ENCODE results near the gene LY6G6F.

LY6G6F gene

GRCh38 chr6:31669676-31670075, 37.0 kb upstream of the LY6G6F start, which contains the start of gene LY6G5B:
Gene LY6G5B (plus strand): TSS chr6:31669976. CDS start chr6:31670951, 975 bp downstream.
- no peak for DNase-seq
- intact Hi-C loops (cut with DNase I) = loop anchor here (5.0 kb wide), 1 partner anchor 47 kb away; the partner anchor contains the start of gene PRRC2A

DNA sequence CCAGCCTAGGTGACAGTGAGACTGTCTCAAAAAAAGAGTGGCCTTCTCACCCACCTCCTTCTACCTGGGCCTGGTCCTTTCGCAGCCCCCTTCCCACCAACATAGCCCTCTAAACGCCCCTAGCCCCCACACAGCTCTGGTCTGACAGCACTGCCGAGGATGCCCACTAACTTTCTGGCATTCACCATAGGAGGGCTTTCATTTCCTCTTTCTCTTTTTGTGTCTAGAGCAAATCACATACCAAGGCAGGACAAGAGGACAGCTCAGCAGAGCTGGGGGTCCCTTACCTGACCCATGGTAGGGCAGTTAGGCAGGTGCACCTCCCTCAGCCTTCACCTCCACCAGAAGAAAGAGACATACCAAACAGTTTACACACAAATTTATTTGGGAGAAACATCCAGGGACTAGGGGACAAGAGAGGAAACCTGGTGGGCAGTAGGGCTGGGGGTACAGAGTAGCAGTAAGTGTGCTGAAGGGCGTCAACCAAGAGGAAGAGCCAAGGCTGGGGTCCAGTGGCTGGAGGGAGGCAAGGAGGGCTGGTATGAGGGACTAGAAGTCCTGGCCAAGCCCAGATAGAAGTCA, 30.3 kb upstream of the LY6G6F start:
- intact Hi-C loops (cut with DNase I) = no loop called here
- DNase-seq = no peak

- intact Hi-C loops (cut with DNase I) = no loop called here
- DNase-seq = no peak
These were observed 29.8 kb upstream of the LY6G6F start for GRCh38 chr6:31676904-31677303.

DNA sequence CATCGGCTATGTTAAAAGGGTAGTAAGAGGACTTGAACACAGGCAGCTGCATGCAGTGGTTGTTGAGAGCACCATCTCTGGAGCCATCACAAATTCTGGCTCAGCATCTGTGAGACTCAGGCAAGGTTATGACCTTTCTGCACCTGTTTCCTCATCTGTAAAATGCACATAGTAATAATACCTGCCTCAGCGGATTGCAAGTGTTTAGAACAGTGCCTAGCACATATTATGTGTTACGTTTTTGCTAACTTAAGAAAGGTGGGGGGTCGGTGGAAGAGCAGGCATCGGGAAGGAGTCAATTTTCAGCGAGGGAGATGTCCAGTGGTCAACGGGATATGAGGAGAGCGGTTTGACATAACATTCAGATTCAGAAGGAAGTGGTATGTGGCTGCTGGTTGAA, 28.7 kb upstream of the LY6G6F start:
- DNase-seq = no peak
- intact Hi-C loops (cut with DNase I) = no loop called here

DNA sequence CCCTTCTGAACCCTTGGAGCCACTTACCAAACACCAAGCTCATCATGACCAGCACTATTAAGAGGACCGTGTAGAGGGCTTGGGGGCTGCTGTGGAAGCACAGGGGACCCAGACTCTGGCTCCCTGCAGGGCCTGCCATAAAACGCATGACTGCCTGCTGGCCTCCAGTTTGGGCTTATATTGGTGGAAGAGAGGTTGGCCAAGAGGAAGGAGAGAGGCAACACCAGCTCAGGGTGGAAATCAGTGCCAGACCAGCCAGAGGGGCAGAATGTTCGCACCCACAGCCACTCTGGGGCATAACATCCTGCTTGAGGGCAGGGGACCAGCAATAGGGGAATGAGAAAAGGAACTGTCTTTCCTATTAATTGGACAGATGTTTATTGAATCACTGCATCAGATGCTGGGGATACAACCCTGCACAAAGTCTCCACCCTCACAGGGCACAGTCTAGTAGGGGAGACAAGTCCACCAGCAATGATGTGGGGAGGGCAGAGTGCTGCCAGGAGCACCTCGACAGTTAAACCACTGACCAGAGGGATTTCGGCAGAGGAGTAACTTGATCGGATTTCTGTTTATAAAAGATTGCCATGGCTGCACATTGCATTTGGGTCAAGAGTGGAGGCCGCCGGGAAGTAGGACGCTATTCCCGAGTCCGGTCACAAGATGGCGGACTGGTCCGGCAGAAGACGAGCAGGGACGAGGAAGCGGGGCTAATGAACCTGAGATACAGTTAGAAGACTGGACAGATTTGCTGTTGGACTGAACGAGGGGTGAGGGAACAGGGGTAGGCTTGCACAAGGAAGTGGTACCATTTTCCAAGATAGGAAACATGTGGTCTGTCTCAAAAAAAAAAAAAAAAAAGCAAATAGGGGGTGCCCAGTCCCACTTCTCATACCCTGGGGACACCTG, 26.2 kb upstream of the LY6G6F start, which contains the start of gene LY6G5C:
LY6G5C (minus strand) TSS at position 842 of the 909 bp plus-strand sequence; CDS start at position 148, 694 bp downstream.
- peak; percentile 69 to 93 (median 82) for DNase-seq

GRCh38 chr6:31681135-31681671, 25.5 kb upstream of the LY6G6F start:
- DNase-seq = peak in 23 of 42 donors; percentile 18 to 67 (median 38)
- intact Hi-C loops (cut with DNase I) = loop anchor here (2.0 kb wide), 1 partner anchor 150 kb away; no protein-coding TSS in a partner anchor

More for the DNA sequence above, 26.2 kb upstream of the LY6G6F start, which contains the start of gene LY6G5C:
- intact Hi-C loops (cut with DNase I) = loop anchor here (2.0 kb wide), 1 partner anchor 150 kb away; no protein-coding TSS in a partner anchor

DNA sequence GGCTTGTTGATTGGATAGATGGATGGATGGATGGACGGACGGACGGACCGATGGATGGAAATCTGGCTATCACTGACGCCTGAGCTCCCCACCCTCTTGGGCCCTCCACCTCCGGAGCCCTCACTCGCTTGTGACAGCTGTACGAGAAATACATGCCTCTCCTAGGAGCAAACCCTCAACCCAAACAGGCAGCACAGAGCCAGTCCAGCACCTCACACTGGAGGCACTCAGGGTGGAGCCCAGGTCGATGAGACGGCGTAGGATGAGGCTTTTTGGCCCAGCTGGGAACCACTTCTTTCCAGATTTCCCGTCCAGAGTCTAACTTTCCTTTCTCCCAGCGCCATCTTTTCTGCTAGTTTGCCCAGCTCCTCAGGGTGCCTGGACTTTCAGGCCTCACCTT, 23.1 kb upstream of the LY6G6F start:
- intact Hi-C loops (cut with DNase I) = no loop called here
- no peak for DNase-seq

DNA sequence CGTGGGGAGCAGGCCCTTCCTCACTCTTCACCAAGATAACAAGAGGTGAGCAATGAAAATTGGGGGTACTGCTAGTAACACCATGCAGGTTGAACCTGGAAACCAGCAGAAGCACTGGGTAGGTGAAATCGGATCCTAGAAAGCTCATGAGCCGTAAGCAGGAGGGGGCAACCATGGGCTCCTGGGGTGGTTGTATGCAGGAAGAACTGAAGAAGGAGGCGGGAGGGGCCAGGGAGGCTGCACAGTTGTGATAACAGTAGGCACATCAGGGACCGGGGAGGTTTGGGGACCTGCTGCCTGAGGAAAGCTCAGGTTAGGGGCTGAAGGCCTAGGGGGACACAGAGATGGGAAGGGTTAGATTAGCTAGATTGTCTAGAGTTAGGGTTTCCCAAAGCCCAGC, 20.2 kb upstream of the LY6G6F start:
- DNase-seq = no peak
- intact Hi-C loops (cut with DNase I) = no loop called here

GRCh38 chr6:31687321-31687720, 19.3 kb upstream of the LY6G6F start:
- no peak for DNase-seq
- intact Hi-C loops (cut with DNase I) = no loop called here

GRCh38 chr6:31687860-31688693, 18.6 kb upstream of the LY6G6F start:
- DNase-seq = no peak
- intact Hi-C loops (cut with DNase I) = no loop called here

DNA sequence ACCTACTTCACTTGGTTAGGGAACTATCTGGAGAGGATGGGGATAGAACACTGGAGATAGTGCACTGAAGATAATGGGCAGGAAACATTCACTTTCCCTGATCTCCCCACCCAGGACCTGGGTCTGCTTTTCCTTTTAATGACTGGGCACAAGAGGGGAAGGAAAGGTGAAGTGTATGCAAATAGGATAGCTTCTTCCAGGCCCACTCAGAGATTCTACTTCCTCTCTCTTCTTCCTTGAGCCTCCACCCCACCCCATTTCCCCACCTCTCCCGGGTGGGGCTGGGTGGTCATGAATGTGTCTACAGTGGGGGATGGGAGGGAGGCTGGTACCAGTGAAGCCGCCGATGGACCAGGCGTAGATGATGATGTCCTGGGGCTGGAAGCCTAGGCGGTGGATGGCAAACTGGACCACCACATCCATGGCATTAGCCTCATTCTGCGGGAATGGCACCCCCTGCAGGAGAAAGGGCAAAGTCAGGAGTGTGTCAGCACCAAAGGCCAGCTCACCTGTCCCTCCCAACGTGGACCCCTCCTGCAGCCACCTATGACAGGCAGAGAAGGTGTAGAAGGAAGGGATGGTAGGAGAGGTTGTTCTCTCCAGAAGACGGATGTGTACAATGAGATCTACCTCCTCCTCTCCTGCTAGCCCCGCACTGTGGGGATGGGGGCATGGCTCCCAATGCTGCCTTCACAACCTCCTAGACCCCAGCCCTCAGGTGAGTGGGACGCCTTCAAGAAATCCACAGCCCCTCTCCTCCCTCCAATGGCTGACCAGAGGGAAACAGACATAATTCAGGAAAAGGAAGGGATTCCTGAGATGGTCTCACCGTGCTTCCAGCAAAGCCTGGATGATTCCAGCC, 17.2 kb upstream of the LY6G6F start:
- intact Hi-C loops (cut with DNase I) = no loop called here
- no peak for DNase-seq

DNA sequence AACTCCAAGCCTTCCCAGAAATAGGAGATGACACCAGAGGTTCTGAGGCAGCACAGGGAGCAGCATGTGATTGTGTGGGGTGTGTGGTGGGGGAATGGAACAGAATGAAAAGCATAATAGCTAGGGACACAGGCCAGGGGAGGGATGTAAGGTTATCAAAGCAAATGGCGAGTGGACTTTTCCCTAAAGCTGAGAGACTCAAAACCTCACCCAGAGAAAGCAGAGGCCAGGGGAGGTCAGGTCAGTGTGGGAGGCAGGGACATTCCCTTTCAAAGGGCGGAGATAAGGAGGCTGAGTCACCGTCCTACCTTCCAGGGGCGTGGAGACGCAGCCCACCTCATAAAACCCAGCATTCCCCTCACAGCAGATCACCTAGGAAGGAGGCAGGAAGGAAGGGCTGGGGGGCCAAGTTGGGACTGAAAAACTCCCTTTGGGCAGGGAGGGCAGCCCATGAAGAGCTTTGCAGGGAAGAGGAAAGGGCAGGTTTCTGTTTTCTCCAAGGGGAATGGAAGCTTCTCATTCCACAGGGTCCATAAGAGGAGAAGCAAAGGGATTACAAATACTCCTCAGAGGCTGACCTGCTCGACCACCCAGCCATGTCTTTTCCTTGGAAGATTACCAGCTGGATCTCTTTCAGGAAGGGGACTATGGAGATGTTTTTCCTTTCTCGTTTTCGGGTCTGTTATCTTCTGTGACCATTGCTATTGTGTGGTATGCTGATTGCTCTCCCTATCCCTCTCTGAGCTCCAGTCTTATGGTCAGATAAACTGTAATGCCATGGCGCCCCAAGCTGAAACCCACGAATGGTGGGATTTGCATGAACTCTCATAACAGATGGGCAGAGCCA, 16.2 kb upstream of the LY6G6F start:
- DNase-seq = peak in 34 of 42 donors; percentile 12 to 79 (median 54)
- intact Hi-C loops (cut with DNase I) = no loop called here

- no peak for DNase-seq
- intact Hi-C loops (cut with DNase I) = no loop called here
These were observed 15.6 kb upstream of the LY6G6F start for GRCh38 chr6:31691078-31691463.

DNA sequence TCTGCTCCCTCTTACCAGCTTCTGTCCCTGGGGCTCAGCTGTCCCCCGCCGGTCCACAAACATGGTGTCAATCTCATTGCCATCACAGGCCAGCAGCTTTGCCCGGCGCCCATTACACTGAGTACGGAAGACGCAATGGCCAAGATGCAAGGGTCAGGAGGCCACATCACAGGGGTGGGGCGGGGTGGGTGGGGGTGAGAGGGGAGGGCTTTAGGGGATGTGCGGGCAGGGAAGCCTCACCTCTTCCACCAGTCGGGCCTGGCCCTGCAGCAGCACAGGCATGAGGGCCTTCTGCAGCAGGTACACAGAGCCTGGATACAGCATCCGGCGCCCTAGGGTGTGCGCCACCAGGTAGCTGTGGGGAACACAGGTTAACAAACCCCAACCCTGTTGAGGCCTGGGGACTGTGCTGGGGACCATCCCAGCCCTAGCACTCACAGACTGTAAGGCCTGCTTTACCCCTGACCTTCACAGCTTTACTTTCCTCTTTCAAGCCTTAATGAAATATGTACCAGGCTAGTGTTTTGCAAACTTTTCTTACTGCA, 15.0 kb upstream of the LY6G6F start:
- no peak for DNase-seq
- intact Hi-C loops (cut with DNase I) = no loop called here

- DNase-seq = peak in 21 of 42 donors; percentile 11 to 78 (median 39)
- intact Hi-C loops (cut with DNase I) = no loop called here
These were observed 14.3 kb upstream of the LY6G6F start for GRCh38 chr6:31692353-31692752.

DNA sequence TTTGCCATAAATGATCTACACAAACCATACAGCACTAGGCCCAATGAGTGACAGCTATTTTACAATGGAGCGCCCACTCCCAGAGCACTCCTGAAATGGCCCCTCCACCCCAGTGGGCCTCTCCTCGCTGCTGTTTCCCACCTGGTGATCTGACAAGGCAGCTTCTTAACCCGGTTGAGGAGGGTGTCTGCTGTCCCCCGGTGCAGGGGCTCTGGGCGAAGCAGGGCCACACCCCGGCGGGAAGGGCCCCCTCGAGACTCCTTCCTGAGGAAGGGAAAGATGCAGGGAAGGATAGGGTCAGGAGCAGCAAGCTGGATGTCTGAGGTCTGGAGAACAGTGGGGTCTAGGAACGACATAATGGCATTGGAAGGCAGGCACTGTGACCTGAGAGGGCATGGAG, 13.8 kb upstream of the LY6G6F start:
- intact Hi-C loops (cut with DNase I) = no loop called here

DNA sequence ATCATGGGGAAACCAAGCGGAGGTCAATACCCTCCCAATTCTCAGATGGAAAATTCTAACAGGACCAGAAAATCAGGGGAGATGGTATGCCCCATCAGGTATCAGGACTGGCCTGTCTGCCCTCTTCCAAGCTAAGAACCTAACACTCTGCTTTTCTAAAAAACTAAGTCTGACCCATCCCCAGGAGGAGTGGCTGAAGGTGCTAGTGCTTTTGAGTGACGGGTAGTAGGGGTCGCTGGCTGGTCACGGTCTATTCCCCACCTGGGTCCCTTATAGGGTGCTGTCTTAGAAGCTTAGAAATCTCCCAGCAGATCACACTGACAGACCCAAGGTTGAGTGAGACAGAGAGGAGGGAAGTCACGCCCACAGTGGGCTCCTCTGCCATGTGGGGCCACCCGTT, 13.1 kb upstream of the LY6G6F start:
- DNase-seq = no peak
- intact Hi-C loops (cut with DNase I) = no loop called here

More for the DNA sequence above, 13.8 kb upstream of the LY6G6F start:
- no peak for DNase-seq

Measured in head of caudate nucleus (tissue), 42 donors.